K562 (cell line): Measurements from ENCODE around the gene CCL16. TPM values are rescaled to one million over a fixed set of nuclear protein-coding genes. Genes with fewer than 3 reads are reported as not detected.

Experiments used
- CHD2 ChIP-seq: IDR thresholded peaks from 2 replicates; pipeline ENCODE4 v1.6.1; 2011; ENCODE audit warnings: low read depth, low read length
- E2F6 ChIP-seq, 2 experiments: IDR thresholded peaks; 2 replicates each; pipeline ENCODE4 v1.6.1; 2011; ENCODE audit warnings: borderline replicate concordance in 1 of 2, control low read depth in 1 of 2, low read depth in 1 of 2, low read length in 1 of 2, mild to moderate bottlenecking in 1 of 2, mixed read lengths in 1 of 2, moderate library complexity in 1 of 2; ENCODE audit not compliant: insufficient read depth in 1 of 2, insufficient read length in 1 of 2, poor library complexity in 1 of 2, severe bottlenecking in 1 of 2; ENCODE audit errors: extremely low read depth in 1 of 2
- HDAC1 ChIP-seq, 2 experiments: fragments of 450-650 bp; IDR thresholded peaks; 2 replicates each; pipeline ENCODE4 v1.6.1; 2016 to 2017; ENCODE audit warnings: inconsistent platforms in 1 of 2, mild to moderate bottlenecking in 1 of 2, moderate library complexity in 1 of 2
- KLF16 ChIP-seq: IDR thresholded peaks from 2 replicates; pipeline ENCODE4 v1.6.1; 2016; ENCODE audit warnings: antibody characterized with exemption
- MNT ChIP-seq, 2 experiments: fragments of 450-650 bp; conservative IDR thresholded peaks; 2 replicates each; pipeline ENCODE4 v1.6.1; 2017; ENCODE audit warnings: mild to moderate bottlenecking in 2 of 2, moderate library complexity in 2 of 2
- SMC3 ChIP-seq: conservative IDR thresholded peaks from 2 replicates; pipeline ENCODE4 v1.6.1; 2011; ENCODE audit warnings: low read depth, low read length, improper control_type of control experiment; ENCODE audit not compliant: insufficient read depth
- ZNF253 ChIP-seq: fragments of 250-450 bp; sonication (Bioruptor Pico); conservative IDR thresholded peaks from 2 replicates; pipeline ENCODE4 v1.6.1; 2021; ENCODE audit warnings: mild to moderate bottlenecking
- polyA plus RNA-seq, 8 experiments: library from polyadenylated mRNA; depleted of rRNA in 4 of 8; stranded (reverse) in 5 of 8; unstranded in 3 of 8; fragments of >200 nt; fragmentation: Nextera tagmentation in 2 of 8; fragmentation: Illumina TruSeq in 1 of 8; extraction: Ambion mirVana in 2 of 8; extraction: Trizol in 1 of 8; gene quantifications; 2 replicates each; pipeline versions ENCODE4 v1.2.1 to v1.2.3, GENCODE V29; 2011 to 2014; ENCODE audit warnings: inconsistent platforms in 1 of 8, missing spikeins in 1 of 8
- total RNA-seq, 7 experiments: library from RNA; depleted of rRNA in 6 of 7; stranded (reverse); fragments of >200 nt in 6 of 7; fragmentation: Illumina TruSeq in 2 of 7; extraction: Trizol in 2 of 7; gene quantifications; 2 replicates each; pipeline versions ENCODE4 v1.2.1 to v1.2.3, GENCODE V29; 2011 to 2021; ENCODE audit warnings: low replicate concordance in 1 of 7
- TF ChIP-seq, protein P1 (sequence below), 3 experiments: IDR thresholded peaks in 2 of 3; conservative IDR thresholded peaks in 1 of 3; 2 replicates each; pipeline ENCODE4 v1.5.1; 2011 to 2012; ENCODE audit warnings: low read length in 3 of 3, mild to moderate bottlenecking in 3 of 3, control low read depth in 2 of 3, improper control_type of control experiment in 1 of 3, inconsistent platforms in 1 of 3, low read depth in 1 of 3, mixed read lengths in 1 of 3, moderate library complexity in 1 of 3; ENCODE audit not compliant: insufficient read depth in 2 of 3
- TF ChIP-seq, protein P2 (sequence below): fragments of 450-650 bp; IDR thresholded peaks from 2 replicates; pipeline ENCODE4 v1.6.1; 2016; ENCODE audit warnings: mild to moderate bottlenecking, moderate library complexity

CCL16 gene
- total and polyA plus RNA-seq, 9 of the 15 experiments (the other 6 are each of a cell fraction or from before 2014, with no cell fraction given), result not detected

DNA sequence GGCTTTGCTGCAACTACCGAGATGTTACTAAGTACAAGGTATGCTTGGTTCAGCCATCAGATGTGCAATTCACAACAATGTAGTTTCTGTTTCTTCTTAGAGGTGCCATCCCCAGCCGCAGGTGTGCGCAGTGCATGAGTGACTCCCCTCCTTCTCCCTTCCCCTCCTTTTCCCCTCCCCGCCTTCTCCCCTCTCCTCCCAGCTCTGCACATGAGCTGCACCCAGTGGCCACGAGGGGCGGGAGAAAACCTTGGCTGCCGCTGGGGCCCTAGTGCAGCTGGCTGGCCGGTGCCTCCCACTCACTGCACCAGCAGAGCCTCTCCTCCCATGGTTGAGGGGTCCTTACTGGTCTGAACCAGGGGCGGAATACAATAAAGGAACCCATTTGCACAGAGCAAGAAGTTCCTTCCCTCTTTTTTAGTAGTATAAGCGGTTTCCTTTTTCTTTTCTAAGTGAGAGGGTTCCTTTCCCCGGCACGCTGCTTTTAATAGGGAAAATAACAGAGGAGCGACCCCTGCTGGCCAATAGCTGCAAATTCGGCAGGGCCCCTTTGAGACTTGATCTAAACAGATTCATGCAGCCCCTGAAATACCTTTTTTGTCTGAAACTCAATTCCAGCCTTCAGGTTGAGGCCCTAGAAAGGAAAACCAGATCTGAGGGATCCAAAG lies 27.8 kb upstream of the CCL16 start (continued):
- TF ChIP-seq, protein P1, sequence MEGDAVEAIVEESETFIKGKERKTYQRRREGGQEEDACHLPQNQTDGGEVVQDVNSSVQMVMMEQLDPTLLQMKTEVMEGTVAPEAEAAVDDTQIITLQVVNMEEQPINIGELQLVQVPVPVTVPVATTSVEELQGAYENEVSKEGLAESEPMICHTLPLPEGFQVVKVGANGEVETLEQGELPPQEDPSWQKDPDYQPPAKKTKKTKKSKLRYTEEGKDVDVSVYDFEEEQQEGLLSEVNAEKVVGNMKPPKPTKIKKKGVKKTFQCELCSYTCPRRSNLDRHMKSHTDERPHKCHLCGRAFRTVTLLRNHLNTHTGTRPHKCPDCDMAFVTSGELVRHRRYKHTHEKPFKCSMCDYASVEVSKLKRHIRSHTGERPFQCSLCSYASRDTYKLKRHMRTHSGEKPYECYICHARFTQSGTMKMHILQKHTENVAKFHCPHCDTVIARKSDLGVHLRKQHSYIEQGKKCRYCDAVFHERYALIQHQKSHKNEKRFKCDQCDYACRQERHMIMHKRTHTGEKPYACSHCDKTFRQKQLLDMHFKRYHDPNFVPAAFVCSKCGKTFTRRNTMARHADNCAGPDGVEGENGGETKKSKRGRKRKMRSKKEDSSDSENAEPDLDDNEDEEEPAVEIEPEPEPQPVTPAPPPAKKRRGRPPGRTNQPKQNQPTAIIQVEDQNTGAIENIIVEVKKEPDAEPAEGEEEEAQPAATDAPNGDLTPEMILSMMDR (IDR thresholded peaks at IDR 0.05 in 2 of 3, conservative IDR thresholded peaks at IDR 0.05 in 1 of 3; ENCODE audit: insufficient read depth in 2 of 3, low read depth in 1 of 3, low read length in 3 of 3), result peak; percentile 64 to 83 (median 72)
- TF ChIP-seq KLF16 (peak; percentile 58), SMC3 (0 out of 2 replicates have a peak, but pooled peaks have one; percentile 37), HDAC1 (IDR thresholded peaks at IDR 0.05) (no peak), CHD2 (no peak), E2F6 (IDR thresholded peaks at IDR 0.05; ENCODE audit: borderline replicate concordance in 1 of 2, extremely low read depth in 1 of 2, insufficient read depth in 1 of 2, insufficient read length in 1 of 2, low read depth in 1 of 2, low read length in 1 of 2, poor library complexity in 1 of 2, severe bottlenecking in 1 of 2) (peak in 1 of 2 experiments; percentile 56), ZNF253 (CRISPR knock-in tag) (no peak), MNT (conservative IDR thresholded peaks at IDR 0.05) (0 out of 4 replicates have a peak, but pooled peaks have one; percentile 22 to 33)
- TF ChIP-seq, protein P2, sequence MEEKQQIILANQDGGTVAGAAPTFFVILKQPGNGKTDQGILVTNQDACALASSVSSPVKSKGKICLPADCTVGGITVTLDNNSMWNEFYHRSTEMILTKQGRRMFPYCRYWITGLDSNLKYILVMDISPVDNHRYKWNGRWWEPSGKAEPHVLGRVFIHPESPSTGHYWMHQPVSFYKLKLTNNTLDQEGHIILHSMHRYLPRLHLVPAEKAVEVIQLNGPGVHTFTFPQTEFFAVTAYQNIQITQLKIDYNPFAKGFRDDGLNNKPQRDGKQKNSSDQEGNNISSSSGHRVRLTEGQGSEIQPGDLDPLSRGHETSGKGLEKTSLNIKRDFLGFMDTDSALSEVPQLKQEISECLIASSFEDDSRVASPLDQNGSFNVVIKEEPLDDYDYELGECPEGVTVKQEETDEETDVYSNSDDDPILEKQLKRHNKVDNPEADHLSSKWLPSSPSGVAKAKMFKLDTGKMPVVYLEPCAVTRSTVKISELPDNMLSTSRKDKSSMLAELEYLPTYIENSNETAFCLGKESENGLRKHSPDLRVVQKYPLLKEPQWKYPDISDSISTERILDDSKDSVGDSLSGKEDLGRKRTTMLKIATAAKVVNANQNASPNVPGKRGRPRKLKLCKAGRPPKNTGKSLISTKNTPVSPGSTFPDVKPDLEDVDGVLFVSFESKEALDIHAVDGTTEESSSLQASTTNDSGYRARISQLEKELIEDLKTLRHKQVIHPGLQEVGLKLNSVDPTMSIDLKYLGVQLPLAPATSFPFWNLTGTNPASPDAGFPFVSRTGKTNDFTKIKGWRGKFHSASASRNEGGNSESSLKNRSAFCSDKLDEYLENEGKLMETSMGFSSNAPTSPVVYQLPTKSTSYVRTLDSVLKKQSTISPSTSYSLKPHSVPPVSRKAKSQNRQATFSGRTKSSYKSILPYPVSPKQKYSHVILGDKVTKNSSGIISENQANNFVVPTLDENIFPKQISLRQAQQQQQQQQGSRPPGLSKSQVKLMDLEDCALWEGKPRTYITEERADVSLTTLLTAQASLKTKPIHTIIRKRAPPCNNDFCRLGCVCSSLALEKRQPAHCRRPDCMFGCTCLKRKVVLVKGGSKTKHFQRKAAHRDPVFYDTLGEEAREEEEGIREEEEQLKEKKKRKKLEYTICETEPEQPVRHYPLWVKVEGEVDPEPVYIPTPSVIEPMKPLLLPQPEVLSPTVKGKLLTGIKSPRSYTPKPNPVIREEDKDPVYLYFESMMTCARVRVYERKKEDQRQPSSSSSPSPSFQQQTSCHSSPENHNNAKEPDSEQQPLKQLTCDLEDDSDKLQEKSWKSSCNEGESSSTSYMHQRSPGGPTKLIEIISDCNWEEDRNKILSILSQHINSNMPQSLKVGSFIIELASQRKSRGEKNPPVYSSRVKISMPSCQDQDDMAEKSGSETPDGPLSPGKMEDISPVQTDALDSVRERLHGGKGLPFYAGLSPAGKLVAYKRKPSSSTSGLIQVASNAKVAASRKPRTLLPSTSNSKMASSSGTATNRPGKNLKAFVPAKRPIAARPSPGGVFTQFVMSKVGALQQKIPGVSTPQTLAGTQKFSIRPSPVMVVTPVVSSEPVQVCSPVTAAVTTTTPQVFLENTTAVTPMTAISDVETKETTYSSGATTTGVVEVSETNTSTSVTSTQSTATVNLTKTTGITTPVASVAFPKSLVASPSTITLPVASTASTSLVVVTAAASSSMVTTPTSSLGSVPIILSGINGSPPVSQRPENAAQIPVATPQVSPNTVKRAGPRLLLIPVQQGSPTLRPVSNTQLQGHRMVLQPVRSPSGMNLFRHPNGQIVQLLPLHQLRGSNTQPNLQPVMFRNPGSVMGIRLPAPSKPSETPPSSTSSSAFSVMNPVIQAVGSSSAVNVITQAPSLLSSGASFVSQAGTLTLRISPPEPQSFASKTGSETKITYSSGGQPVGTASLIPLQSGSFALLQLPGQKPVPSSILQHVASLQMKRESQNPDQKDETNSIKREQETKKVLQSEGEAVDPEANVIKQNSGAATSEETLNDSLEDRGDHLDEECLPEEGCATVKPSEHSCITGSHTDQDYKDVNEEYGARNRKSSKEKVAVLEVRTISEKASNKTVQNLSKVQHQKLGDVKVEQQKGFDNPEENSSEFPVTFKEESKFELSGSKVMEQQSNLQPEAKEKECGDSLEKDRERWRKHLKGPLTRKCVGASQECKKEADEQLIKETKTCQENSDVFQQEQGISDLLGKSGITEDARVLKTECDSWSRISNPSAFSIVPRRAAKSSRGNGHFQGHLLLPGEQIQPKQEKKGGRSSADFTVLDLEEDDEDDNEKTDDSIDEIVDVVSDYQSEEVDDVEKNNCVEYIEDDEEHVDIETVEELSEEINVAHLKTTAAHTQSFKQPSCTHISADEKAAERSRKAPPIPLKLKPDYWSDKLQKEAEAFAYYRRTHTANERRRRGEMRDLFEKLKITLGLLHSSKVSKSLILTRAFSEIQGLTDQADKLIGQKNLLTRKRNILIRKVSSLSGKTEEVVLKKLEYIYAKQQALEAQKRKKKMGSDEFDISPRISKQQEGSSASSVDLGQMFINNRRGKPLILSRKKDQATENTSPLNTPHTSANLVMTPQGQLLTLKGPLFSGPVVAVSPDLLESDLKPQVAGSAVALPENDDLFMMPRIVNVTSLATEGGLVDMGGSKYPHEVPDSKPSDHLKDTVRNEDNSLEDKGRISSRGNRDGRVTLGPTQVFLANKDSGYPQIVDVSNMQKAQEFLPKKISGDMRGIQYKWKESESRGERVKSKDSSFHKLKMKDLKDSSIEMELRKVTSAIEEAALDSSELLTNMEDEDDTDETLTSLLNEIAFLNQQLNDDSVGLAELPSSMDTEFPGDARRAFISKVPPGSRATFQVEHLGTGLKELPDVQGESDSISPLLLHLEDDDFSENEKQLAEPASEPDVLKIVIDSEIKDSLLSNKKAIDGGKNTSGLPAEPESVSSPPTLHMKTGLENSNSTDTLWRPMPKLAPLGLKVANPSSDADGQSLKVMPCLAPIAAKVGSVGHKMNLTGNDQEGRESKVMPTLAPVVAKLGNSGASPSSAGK, result peak; percentile 32; the same call in 1 of the 2 replicates
